Fibroblast of lung (primary cell): ENCODE results near the gene ACACB. TPM values are rescaled to one million over a fixed set of nuclear protein-coding genes. Genes with fewer than 3 reads are reported as not detected.

Experiments used
- DNase-seq, 2 donors: peaks; one replicate each; pipeline versions ENCODE4 v3.0.0 to v3.0.0-alpha.2; 2010; ENCODE audit warnings: low read depth in 2 of 2
- H2AFZ ChIP-seq: 2 replicates; pipeline ENCODE4 v1.5.1; 2012; ENCODE audit warnings: low read length, control low read depth, inconsistent platforms
- H3K27ac ChIP-seq: 2 replicates; pipeline ENCODE4 v1.5.1; 2011; ENCODE audit warnings: low read length, control low read depth; ENCODE audit not compliant: insufficient read depth
- H3K27me3 ChIP-seq: 2 replicates; pipeline ENCODE4 v1.5.1; 2011; ENCODE audit warnings: mild to moderate bottlenecking, low read length; ENCODE audit not compliant: control insufficient read depth, insufficient read depth
- H3K36me3 ChIP-seq: 2 replicates; pipeline ENCODE4 v1.5.1; 2011; ENCODE audit warnings: low read length; ENCODE audit not compliant: control insufficient read depth, insufficient read depth
- H3K4me1 ChIP-seq: 2 replicates; pipeline ENCODE4 v1.5.1; 2011; ENCODE audit warnings: low read length; ENCODE audit not compliant: control insufficient read depth, insufficient read depth; ENCODE audit errors: extremely low read depth
- H3K4me2 ChIP-seq: 2 replicates; pipeline ENCODE4 v1.5.1; 2011; ENCODE audit warnings: low read length, control low read depth; ENCODE audit not compliant: insufficient read depth; ENCODE audit errors: extremely low read depth
- H3K4me3 ChIP-seq, 4 experiments: fragments of 200-600 bp in 1 of 4; sonication (generic) in 1 of 4; replicated peaks in 1 of 4; 2 replicates each; pipeline ENCODE4 v1.5.1; 2011 to 2016; ENCODE audit warnings: low read length in 4 of 4, low read depth in 3 of 4, mild to moderate bottlenecking in 3 of 4, control low read depth in 2 of 4, inconsistent platforms in 1 of 4, mixed read lengths in 1 of 4; ENCODE audit not compliant: insufficient read depth in 1 of 4; ENCODE audit errors: control extremely low read depth in 1 of 4
- H3K79me2 ChIP-seq: 2 replicates; pipeline ENCODE4 v1.5.1; 2012; ENCODE audit warnings: mild to moderate bottlenecking, low read length, inconsistent platforms; ENCODE audit not compliant: control insufficient read depth, insufficient read depth
- H3K9ac ChIP-seq: 2 replicates; pipeline ENCODE4 v1.5.1; 2011; ENCODE audit warnings: mild to moderate bottlenecking, low read length, control low read depth; ENCODE audit not compliant: insufficient read depth
- H3K9me3 ChIP-seq: 2 replicates; pipeline ENCODE4 v1.5.1; 2012; ENCODE audit warnings: low read depth, low read length; ENCODE audit not compliant: control insufficient read depth, insufficient read depth
- H4K20me1 ChIP-seq: 2 replicates; pipeline ENCODE4 v1.5.1; 2011; ENCODE audit warnings: low read length; ENCODE audit not compliant: control insufficient read depth, insufficient read depth; ENCODE audit errors: extremely low read depth
- EZH2 ChIP-seq: IDR thresholded peaks from 2 replicates; pipeline ENCODE4 v1.5.1; 2012; ENCODE audit warnings: low read length, control low read depth, mild to moderate bottlenecking; ENCODE audit errors: missing control alignments
- polyA plus RNA-seq, 2 donors: library from polyadenylated mRNA; depleted of rRNA in 1 of 2; stranded (reverse) in 1 of 2; unstranded in 1 of 2; fragments of >200 nt; gene quantifications; 2 replicates each; pipeline ENCODE4 v1.2.1, GENCODE V29; 2011 to 2012; ENCODE audit warnings: missing spikeins in 1 of 2
- total RNA-seq: library from RNA; depleted of rRNA; stranded (reverse); fragments of >200 nt; gene quantifications from 2 replicates; pipeline ENCODE4 v1.2.1, GENCODE V29; 2014
- TF ChIP-seq, protein P1 (sequence below), 2 donors: IDR thresholded peaks in 1 of 2; conservative IDR thresholded peaks in 1 of 2; 1 replicate in 1 of 2; 2 replicates in 1 of 2; pipeline ENCODE4 v1.5.1; 2011 to 2012; ENCODE audit warnings: low read length in 2 of 2, control low read depth in 1 of 2, inconsistent platforms in 1 of 2, low read depth in 1 of 2, mild to moderate bottlenecking in 1 of 2

The ACACB gene
- total and polyA plus RNA-seq, 2 donors (not counting 1 experiment from before 2014, with no cell fraction given): 1.5 to 9.1 TPM

DNA sequence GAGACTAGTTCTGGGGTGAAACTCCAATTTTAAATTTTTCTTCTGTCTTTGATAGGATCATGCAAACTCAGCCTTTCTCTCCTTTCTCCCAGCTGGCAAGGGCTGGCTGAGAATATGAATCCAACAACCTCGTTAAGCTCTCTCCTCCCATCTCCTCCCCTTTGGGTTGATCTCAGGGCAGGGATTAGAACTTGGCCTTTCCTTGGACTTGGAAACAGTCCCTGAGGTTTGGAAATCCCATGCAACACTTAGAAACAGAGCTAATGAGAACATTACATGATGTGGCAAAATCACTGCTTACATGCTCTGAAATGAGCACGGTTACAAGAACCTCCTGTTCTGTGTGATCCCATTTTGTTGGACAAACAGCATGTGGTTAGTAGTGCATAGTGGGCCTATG, 31.6 kb downstream of the ACACB start:
- peak in 1 of 2 donors; percentile 96 for DNase-seq
- no peak overlapping the region for H3K4me2 ChIP-seq

DNA sequence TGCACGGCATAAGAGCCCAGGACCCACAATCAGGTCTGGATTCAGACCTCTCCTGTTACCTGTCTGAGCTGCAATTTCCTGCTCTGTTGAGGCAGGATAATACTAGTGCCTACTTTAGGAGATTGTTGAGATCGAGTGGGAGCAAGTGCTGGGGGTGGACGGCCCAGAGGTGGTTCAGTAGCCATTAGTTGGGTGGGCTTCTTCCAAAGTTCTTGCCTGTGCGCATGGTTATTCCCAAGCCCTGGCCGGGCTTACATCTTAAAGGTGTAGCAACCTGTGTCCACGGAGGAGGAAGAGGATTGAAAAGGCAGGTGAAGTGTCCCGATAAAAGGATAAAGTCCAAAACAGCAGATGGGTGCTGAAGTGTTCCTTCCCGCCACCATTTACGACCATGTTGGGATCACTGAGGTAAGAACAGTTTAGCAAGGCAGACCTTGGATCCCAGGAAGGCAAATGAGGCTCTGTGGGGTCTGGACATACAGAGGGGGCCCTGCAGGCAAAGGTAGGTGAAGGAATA, 33.8 kb downstream of the ACACB start:
- Histone ChIP-seq H3K4me2 (no peak overlapping the region), H3K27ac (no peak overlapping the region), H3K9me3 (no peaks in the 10 kb centered on the region), H3K36me3 (no peaks in the 10 kb centered on the region), H3K79me2 (no peaks in the 10 kb centered on the region), H3K4me3 (no peak overlapping the region), H3K27me3 (peaks cover 5% of the 10 kb centered on the region), H4K20me1 (no peaks in the 10 kb centered on the region), H3K4me1 (peaks cover 3% of the 10 kb centered on the region), H2AFZ (no peak overlapping the region), H3K9ac (no peak overlapping the region)
- no peak for TF ChIP-seq EZH2
- TF ChIP-seq, protein P1, sequence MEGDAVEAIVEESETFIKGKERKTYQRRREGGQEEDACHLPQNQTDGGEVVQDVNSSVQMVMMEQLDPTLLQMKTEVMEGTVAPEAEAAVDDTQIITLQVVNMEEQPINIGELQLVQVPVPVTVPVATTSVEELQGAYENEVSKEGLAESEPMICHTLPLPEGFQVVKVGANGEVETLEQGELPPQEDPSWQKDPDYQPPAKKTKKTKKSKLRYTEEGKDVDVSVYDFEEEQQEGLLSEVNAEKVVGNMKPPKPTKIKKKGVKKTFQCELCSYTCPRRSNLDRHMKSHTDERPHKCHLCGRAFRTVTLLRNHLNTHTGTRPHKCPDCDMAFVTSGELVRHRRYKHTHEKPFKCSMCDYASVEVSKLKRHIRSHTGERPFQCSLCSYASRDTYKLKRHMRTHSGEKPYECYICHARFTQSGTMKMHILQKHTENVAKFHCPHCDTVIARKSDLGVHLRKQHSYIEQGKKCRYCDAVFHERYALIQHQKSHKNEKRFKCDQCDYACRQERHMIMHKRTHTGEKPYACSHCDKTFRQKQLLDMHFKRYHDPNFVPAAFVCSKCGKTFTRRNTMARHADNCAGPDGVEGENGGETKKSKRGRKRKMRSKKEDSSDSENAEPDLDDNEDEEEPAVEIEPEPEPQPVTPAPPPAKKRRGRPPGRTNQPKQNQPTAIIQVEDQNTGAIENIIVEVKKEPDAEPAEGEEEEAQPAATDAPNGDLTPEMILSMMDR (conservative IDR thresholded peaks at IDR 0.05 in 1 of 2, IDR thresholded peaks at IDR 0.05 in 1 of 2; ENCODE audit: low read depth in 1 of 2, low read length in 2 of 2): no peak
- DNase-seq: no peak

More for the DNA sequence above, 31.6 kb downstream of the ACACB start:
- no peak overlapping the region for H3K9ac ChIP-seq
- no peak for TF ChIP-seq EZH2
- TF ChIP-seq, protein P1 (conservative IDR thresholded peaks at IDR 0.05 in 1 of 2, IDR thresholded peaks at IDR 0.05 in 1 of 2; ENCODE audit: low read depth in 1 of 2, low read length in 2 of 2): no peak
- H3K4me3 ChIP-seq: no peak overlapping the region
- peaks cover 5% of the 10 kb centered on the region for H3K27me3 ChIP-seq
- H3K79me2 ChIP-seq: no peaks in the 10 kb centered on the region
- no peaks in the 10 kb centered on the region for H4K20me1 ChIP-seq
- H3K9me3 ChIP-seq: no peaks in the 10 kb centered on the region
- no peaks in the 10 kb centered on the region for H3K4me1 ChIP-seq
- H2AFZ ChIP-seq: no peak overlapping the region
- no peak overlapping the region for H3K27ac ChIP-seq
- H3K36me3 ChIP-seq: no peaks in the 10 kb centered on the region

DNA sequence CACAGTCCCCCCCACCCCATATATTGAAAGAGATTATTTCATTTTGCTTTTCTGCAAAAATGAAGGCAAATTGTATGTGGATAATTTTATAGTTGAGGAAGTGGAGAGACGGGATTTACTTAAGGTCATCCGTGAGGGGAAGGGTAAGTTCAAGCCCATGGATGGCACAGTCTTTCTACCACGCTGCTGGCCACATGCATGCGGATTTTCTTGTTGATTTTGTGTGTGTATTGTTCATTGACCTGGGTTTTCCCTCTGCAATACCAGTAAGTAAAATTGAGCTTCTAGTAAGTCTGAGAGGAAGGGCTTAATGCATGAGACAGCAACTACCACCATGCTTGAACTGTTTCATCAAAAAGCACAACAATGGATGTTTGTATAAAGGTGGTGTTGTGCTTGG, 35.1 kb downstream of the ACACB start:
- Histone ChIP-seq H3K4me2 (no peak overlapping the region), H4K20me1 (no peaks in the 10 kb centered on the region), H3K27ac (no peak overlapping the region), H3K36me3 (no peaks in the 10 kb centered on the region), H3K4me3 (no peak overlapping the region), H3K9me3 (no peaks in the 10 kb centered on the region), H2AFZ (no peak overlapping the region), H3K4me1 (peaks cover 3% of the 10 kb centered on the region), H3K79me2 (no peaks in the 10 kb centered on the region), H3K27me3 (peaks cover 5% of the 10 kb centered on the region), H3K9ac (no peak overlapping the region)
- DNase-seq: no peak
- TF ChIP-seq EZH2: no peak
- TF ChIP-seq, protein P1 (conservative IDR thresholded peaks at IDR 0.05 in 1 of 2, IDR thresholded peaks at IDR 0.05 in 1 of 2; ENCODE audit: low read depth in 1 of 2, low read length in 2 of 2): no peak
